Spleen (tissue), 11 donors: Measurements from ENCODE around the gene CABP4. TPM values are rescaled to one million over a fixed set of nuclear protein-coding genes. Genes with fewer than 3 reads are reported as not detected.
"Not testable (repeated sequence)": the region's sequence is repeated elsewhere in the genome, so short reads cannot be mapped to it uniquely, and the experiment has no call there.

Experiments
- DNase-seq: peaks from one replicate; pipeline ENCODE4 v3.0.0-alpha.2; 2020
- H3K27ac ChIP-seq, 8 donors: fragments of 200-600 bp; sonication (generic) in 7 of 8; 1 replicate in 4 of 8; 2 replicates in 4 of 8; pipeline versions ENCODE4 v1.5.0 to v1.8.0; 2016 to 2021; ENCODE audit warnings: inconsistent platforms in 4 of 8, mild to moderate bottlenecking in 4 of 8, moderate library complexity in 1 of 8
- H3K27me3 ChIP-seq, 7 donors: fragments of 200-600 bp; sonication (generic) in 6 of 7; replicated peaks in 1 of 7; 1 replicate in 4 of 7; 2 replicates in 3 of 7; pipeline versions ENCODE4 v1.5.0 to v1.8.0; 2016 to 2021; ENCODE audit warnings: inconsistent platforms in 3 of 7, mild to moderate bottlenecking in 1 of 7
- H3K36me3 ChIP-seq, 6 donors: fragments of 200-600 bp; sonication (generic) in 5 of 6; 1 replicate in 4 of 6; 2 replicates in 2 of 6; pipeline versions ENCODE4 v1.5.0 to v1.8.0; 2016 to 2021; ENCODE audit warnings: inconsistent platforms in 2 of 6
- H3K4me1 ChIP-seq, 6 donors: fragments of 200-600 bp; sonication (generic) in 5 of 6; 1 replicate in 3 of 6; 2 replicates in 3 of 6; pipeline versions ENCODE4 v1.5.0 to v1.8.0; 2016 to 2021; ENCODE audit warnings: inconsistent platforms in 3 of 6
- H3K4me3 ChIP-seq, 8 donors: fragments of 200-600 bp; sonication (generic) in 7 of 8; 1 replicate in 4 of 8; 2 replicates in 4 of 8; pipeline versions ENCODE4 v1.5.0 to v1.8.0; 2016 to 2021; ENCODE audit warnings: inconsistent platforms in 4 of 8, mild to moderate bottlenecking in 4 of 8, moderate library complexity in 2 of 8
- H3K9me3 ChIP-seq, 8 donors: fragments of 200-600 bp; sonication (generic) in 7 of 8; 1 replicate in 4 of 8; 2 replicates in 4 of 8; pipeline versions ENCODE4 v1.5.0 to v1.8.0; 2016 to 2021; ENCODE audit warnings: inconsistent platforms in 4 of 8
- POLR2A ChIP-seq, 3 donors: fragments of 450-650 bp; IDR thresholded peaks; one replicate each; pipeline ENCODE4 v1.5.1; 2017; ENCODE audit warnings: antibody characterized with exemption in 3 of 3, mild to moderate bottlenecking in 1 of 3
- POLR2AphosphoS5 ChIP-seq, 3 donors: sonication (generic); formaldehyde crosslinking; IDR thresholded peaks; one replicate each; pipeline ENCODE4 v1.5.1; 2017; ENCODE audit warnings: antibody characterized with exemption in 3 of 3
- WGBS, 5 donors: extraction: QIAGEN DNeasy Blood & Tissue Kit in 3 of 5; methylation state at CpG; one replicate each; pipeline versions ENCODE4 v1.1.5 to v1.1.7; 2013 to 2018; 5-methylcytosine and 5-hydroxymethylcytosine counted together
- intact Hi-C: fragments of 100-400 bp; cut with DNase I; formaldehyde crosslinking; loops from one replicate; pipeline ENCODE4 v1.15.0; 2023; ENCODE audit warnings: low total_unique reads
- polyA plus RNA-seq, 3 donors: library from polyadenylated mRNA; stranded (reverse); fragments of 200-250 nt; gene quantifications; one replicate each; pipeline ENCODE4 v1.2.1, GENCODE V29; 2013
- total RNA-seq, 7 donors: library from RNA; depleted of rRNA in 3 of 7; stranded (reverse); fragments of >200 nt in 3 of 7; fragmentation: NEBNext Ultra II Directional in 4 of 7; extraction: Animal tissue kit (Norgen Biotek cat#: 25700) in 4 of 7; gene quantifications; one replicate each; pipeline versions ENCODE4 v1.1.0 to v1.2.1, GENCODE V29; 2016 to 2021
- TF ChIP-seq, protein P1 (sequence below), 11 experiments: fragments of 200-600 bp in 7 of 11; fragments of 450-650 bp in 4 of 11; sonication (generic) in 4 of 11; IDR thresholded peaks in 8 of 11; conservative IDR thresholded peaks in 3 of 11; 1 replicate in 7 of 11; 2 replicates in 4 of 11; pipeline versions ENCODE4 v1.4.0 to v1.8.0; 2016 to 2021; ENCODE audit warnings: antibody characterized with exemption in 11 of 11, inconsistent platforms in 4 of 11, mild to moderate bottlenecking in 1 of 11
- donor health status: healthy with polysubstance abuse.
- donor health status: DM: no; HTN: no; CAD: no; lungs with moderate emphysema.
- donor health status: DM: no; HTN: no; CAD: no.
- donor health status: Bipolar disorder and iron deficiency.
- donor health status: healthy.
- donor health status: DM: no; HTN: no; CAD: no.
- donor health status: DM: yes; HTN: yes; CAD: no.

The CABP4 gene
- total and polyA plus RNA-seq, 10 donors = 2.6 to 27.3 (median 17.1) TPM

DNA sequence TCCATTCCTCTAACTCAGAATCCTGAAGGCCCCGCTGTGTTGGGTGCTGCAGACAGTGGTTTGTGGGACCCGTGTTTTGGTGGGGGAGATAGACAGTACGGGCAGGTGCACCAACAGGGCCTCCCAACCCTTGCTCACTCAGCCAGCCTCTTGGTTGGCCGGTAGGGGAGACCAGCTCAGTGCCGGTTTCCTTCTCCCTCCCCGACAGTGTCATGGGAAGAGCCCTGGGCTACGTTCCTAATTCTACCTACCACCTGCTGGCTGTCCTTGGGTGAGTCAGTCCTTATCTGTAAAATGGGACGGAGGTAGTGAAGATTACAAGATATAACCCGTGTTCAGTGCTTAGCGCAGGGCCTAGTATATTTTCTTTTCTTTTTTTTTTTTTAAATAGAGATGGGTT, 8.0 kb downstream of the CABP4 start:
- H3K27me3 ChIP-seq = no peaks in the 10 kb centered on the region
- H3K27ac ChIP-seq = peak overlapping the region; percentile 89 to 98 (median 95)
- TF ChIP-seq POLR2A (IDR thresholded peaks at IDR 0.05) (no peak), POLR2AphosphoS5 (IDR thresholded peaks at IDR 0.05) (no peak)
- TF ChIP-seq, protein P1, sequence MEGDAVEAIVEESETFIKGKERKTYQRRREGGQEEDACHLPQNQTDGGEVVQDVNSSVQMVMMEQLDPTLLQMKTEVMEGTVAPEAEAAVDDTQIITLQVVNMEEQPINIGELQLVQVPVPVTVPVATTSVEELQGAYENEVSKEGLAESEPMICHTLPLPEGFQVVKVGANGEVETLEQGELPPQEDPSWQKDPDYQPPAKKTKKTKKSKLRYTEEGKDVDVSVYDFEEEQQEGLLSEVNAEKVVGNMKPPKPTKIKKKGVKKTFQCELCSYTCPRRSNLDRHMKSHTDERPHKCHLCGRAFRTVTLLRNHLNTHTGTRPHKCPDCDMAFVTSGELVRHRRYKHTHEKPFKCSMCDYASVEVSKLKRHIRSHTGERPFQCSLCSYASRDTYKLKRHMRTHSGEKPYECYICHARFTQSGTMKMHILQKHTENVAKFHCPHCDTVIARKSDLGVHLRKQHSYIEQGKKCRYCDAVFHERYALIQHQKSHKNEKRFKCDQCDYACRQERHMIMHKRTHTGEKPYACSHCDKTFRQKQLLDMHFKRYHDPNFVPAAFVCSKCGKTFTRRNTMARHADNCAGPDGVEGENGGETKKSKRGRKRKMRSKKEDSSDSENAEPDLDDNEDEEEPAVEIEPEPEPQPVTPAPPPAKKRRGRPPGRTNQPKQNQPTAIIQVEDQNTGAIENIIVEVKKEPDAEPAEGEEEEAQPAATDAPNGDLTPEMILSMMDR (IDR thresholded peaks at IDR 0.05 in 8 of 11, conservative IDR thresholded peaks at IDR 0.05 in 3 of 11) = no peak

DNA sequence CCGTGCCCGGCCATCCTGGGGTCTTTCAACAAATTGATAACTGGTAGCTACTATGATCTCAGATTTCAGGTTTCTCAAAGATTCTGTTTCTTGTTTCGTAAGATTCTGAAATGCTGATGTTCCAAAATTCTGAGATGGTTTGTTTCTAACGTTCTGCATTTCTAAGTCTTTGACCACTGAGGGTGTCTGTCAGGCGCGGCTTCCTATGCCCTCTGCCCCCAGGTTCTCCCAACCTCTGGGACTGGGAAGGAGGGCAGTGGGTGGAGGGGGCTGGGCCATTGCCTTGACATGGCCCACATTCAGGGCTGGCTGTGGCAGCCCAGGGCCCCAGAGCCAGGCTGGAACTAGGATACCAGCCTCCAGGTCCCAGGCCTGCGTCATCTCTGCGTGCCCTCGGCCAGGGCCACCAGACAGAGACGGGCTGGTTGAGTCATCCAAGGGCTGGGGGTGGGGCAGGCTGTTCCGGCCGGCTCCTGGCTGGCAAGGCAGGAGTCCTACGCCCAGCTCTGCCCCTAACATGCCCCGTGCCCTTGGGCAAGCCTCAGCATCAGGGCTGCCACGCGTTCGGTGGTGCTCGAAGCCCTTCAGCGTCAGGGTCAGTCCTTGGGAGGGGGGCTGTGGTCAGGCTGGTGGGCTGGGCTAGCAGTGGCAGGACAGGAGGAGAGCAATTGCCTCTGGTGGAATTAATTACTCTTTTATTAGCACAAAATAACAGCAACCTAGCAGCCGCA, 8.7 kb downstream of the CABP4 start:
- intact Hi-C loops = no loop called here
- Histone ChIP-seq H3K4me3 (peak overlapping the region in 7 of 8 donors; percentile 41 to 82 (median 57)), H3K9me3 (no peaks in the 10 kb centered on the region), H3K36me3 (peaks cover 0 to 11% (median 0%) of the 10 kb centered on the region in 6 donors), H3K27me3 (no peaks in the 10 kb centered on the region), H3K4me1 (peaks cover 27 to 97% (median 54%) of the 10 kb centered on the region in 6 donors), H3K27ac (peak overlapping the region; percentile 89 to 98 (median 95))
- WGBS, 5 donors = 54 to 84% (median 68%) methylated on average over 13 to 20 of the region's 20 CpGs
- TF ChIP-seq, protein P1 (IDR thresholded peaks at IDR 0.05 in 8 of 11, conservative IDR thresholded peaks at IDR 0.05 in 3 of 11) = no peak
- TF ChIP-seq POLR2A (IDR thresholded peaks at IDR 0.05) (no peak), POLR2AphosphoS5 (IDR thresholded peaks at IDR 0.05) (peak; percentile 44 to 83 (median 61))
- peak; percentile 92 for DNase-seq

More for the DNA sequence above, 8.0 kb downstream of the CABP4 start:
- peaks cover 24 to 97% (median 47%) of the 10 kb centered on the region in 6 donors for H3K4me1 ChIP-seq
- WGBS, 5 donors = 87 to 95% (median 94%) methylated on average over 9 to 10 of the region's 10 CpGs
- no peaks in the 10 kb centered on the region for H3K9me3 ChIP-seq
- peaks cover 0 to 11% (median 0%) of the 10 kb centered on the region in 6 donors for H3K36me3 ChIP-seq
- H3K4me3 ChIP-seq = no peak overlapping the region
- DNase-seq = no peak
- intact Hi-C loops = no loop called here

GRCh38 chr11:67464411-67465188, 9.4 kb downstream of the CABP4 start:
- no peaks in the 10 kb centered on the region for H3K9me3 ChIP-seq
- TF ChIP-seq, protein P1 (IDR thresholded peaks at IDR 0.05 in 8 of 11, conservative IDR thresholded peaks at IDR 0.05 in 3 of 11) = peak in 2 of 11 experiments; percentile 11 to 22
- peak; percentile 87 to 92 (median 91) for TF ChIP-seq POLR2AphosphoS5 (IDR thresholded peaks at IDR 0.05)
- TF ChIP-seq POLR2A (IDR thresholded peaks at IDR 0.05) = peak in 2 of 3 donors; percentile 7 to 65
- DNase-seq = peak; percentile 99
- H3K4me1 ChIP-seq = peaks cover 27 to 94% (median 57%) of the 10 kb centered on the region in 6 donors
- peaks cover 0 to 11% (median 0%) of the 10 kb centered on the region in 6 donors for H3K36me3 ChIP-seq
- 5 to 16% (median 6%) methylated on average over 11 to 56 of the region's 56 CpGs for WGBS, 5 donors
- H3K27me3 ChIP-seq = no peaks in the 10 kb centered on the region
- intact Hi-C loops = no loop called here
- peak overlapping the region; percentile 23 to 82 (median 56) for H3K4me3 ChIP-seq
- peak overlapping the region; percentile 89 to 98 (median 95) for H3K27ac ChIP-seq

- H3K27ac ChIP-seq = peak overlapping the region; percentile 89 to 98 (median 95)
- 46 to 64% (median 56%) methylated on average over 3 of the region's 3 CpGs for WGBS, 5 donors
- no peaks in the 10 kb centered on the region for H3K27me3 ChIP-seq
- peaks cover 27 to 94% (median 63%) of the 10 kb centered on the region in 6 donors for H3K4me1 ChIP-seq
- H3K36me3 ChIP-seq = peaks cover 0 to 11% (median 0%) of the 10 kb centered on the region in 6 donors
- TF ChIP-seq, protein P1 (IDR thresholded peaks at IDR 0.05 in 8 of 11, conservative IDR thresholded peaks at IDR 0.05 in 3 of 11) = no peak
- TF ChIP-seq POLR2A (IDR thresholded peaks at IDR 0.05) (no peak), POLR2AphosphoS5 (IDR thresholded peaks at IDR 0.05) (no peak)
- no peaks in the 10 kb centered on the region for H3K9me3 ChIP-seq
- no peak for DNase-seq
- H3K4me3 ChIP-seq = peak overlapping the region; percentile 23 to 82 (median 56)
- intact Hi-C loops = no loop called here
Measured at GRCh38 chr11:67465189-67465510, 10.0 kb downstream of the CABP4 start.

DNA sequence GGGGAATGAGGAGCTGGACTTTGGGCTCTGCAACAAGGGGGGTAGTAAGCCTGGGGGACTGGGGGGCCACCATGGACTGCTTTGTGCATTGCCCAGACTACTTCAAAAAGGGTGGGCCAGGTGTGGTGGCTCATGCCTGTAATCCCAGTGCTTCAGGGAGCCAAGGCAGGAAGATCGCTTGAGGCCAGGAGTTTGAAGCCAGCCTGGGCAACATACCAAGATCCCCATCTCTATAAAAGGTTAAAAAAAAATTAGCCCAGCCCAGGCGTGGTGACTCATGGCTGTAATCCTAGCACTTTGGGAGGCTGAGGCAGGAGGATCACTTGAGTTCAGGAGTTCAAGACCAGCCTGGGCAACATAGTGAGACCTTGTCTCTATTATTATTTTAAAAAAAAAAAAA, 10.4 kb downstream of the CABP4 start:
- H3K27me3 ChIP-seq = not testable (repeated sequence)
- peak overlapping the region; percentile 89 to 98 (median 95) for H3K27ac ChIP-seq

More for the DNA sequence above, 10.4 kb downstream of the CABP4 start:
- H3K36me3 ChIP-seq = peaks cover 0 to 11% (median 0%) of the 10 kb centered on the region in 6 donors
- peak overlapping the region in 5 of 8 donors; percentile 41 to 82 (median 57) for H3K4me3 ChIP-seq
- DNase-seq, H3K9me3 ChIP-seq, intact Hi-C loops: not testable (repeated sequence)
- peaks cover 27 to 94% (median 65%) of the 10 kb centered on the region in 6 donors for H3K4me1 ChIP-seq
- 81 to 92% (median 88%) methylated on average over 2 of the region's 2 CpGs for WGBS, 5 donors
